HEK293 (cell line): ENCODE data around the gene SGF29.

Source experiments
- PATZ1 ChIP-seq: fragments of 450-650 bp; formaldehyde crosslinking; IDR thresholded peaks from 2 replicates; pipeline ENCODE4 v1.5.1; 2016; ENCODE audit warnings: missing biosample characterization, missing genetic modification characterization
- TRIM28 ChIP-seq: IDR thresholded peaks from 2 replicates; pipeline ENCODE4 v1.6.1; 2011; ENCODE audit warnings: low read length, control low read depth, borderline replicate concordance
- ZBTB7A ChIP-seq: fragments of 450-650 bp; formaldehyde crosslinking; IDR thresholded peaks from 2 replicates; pipeline ENCODE4 v1.5.1; 2016; ENCODE audit warnings: low read depth, missing biosample characterization, missing genetic modification characterization
- ZNF37A ChIP-seq: fragments of 450-650 bp; IDR thresholded peaks from 2 replicates; pipeline ENCODE4 v1.5.1; 2018; ENCODE audit warnings: missing biosample characterization, missing genetic modification characterization
- ZNF416 ChIP-seq: fragments of 450-650 bp; formaldehyde crosslinking; IDR thresholded peaks from 2 replicates; pipeline ENCODE4 v1.5.1; 2016; ENCODE audit warnings: missing biosample characterization, missing genetic modification characterization
- ZNF449 ChIP-seq: fragments of 450-650 bp; formaldehyde crosslinking; IDR thresholded peaks from 2 replicates; pipeline ENCODE4 v1.5.1; 2017; ENCODE audit warnings: missing biosample characterization, mild to moderate bottlenecking, missing genetic modification characterization, moderate library complexity
- TF ChIP-seq, protein P1 (sequence below): fragments of 450-650 bp; formaldehyde crosslinking; IDR thresholded peaks from 2 replicates; pipeline ENCODE4 v1.5.0; 2017; ENCODE audit warnings: missing biosample characterization, missing genetic modification characterization, borderline replicate concordance

DNA sequence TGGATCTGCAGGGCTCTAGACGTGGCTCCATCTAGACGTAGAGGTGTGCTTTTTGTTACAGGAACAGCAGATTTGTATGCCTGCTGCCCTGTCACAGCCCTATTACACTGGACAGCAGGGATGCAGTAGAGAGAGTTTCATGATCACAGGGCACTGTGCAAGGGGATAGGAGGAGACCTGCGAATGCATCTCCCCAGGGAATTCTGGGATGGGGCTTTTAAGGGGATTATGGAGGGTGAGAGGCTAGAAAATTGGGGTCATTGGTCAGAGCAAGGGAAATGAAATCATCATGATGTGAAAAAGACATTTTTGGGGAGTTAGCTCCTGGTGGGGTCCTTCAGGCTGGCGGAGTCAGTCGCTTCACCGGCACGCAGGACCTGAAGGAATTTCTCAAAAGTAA is 11.1 kb upstream of the SGF29 start:
- TF ChIP-seq PATZ1 (tag by site-specific recombination): no peak
- no peak for TF ChIP-seq ZNF416 (tag by site-specific recombination)
- no peak for TF ChIP-seq ZBTB7A
- TF ChIP-seq, protein P1, sequence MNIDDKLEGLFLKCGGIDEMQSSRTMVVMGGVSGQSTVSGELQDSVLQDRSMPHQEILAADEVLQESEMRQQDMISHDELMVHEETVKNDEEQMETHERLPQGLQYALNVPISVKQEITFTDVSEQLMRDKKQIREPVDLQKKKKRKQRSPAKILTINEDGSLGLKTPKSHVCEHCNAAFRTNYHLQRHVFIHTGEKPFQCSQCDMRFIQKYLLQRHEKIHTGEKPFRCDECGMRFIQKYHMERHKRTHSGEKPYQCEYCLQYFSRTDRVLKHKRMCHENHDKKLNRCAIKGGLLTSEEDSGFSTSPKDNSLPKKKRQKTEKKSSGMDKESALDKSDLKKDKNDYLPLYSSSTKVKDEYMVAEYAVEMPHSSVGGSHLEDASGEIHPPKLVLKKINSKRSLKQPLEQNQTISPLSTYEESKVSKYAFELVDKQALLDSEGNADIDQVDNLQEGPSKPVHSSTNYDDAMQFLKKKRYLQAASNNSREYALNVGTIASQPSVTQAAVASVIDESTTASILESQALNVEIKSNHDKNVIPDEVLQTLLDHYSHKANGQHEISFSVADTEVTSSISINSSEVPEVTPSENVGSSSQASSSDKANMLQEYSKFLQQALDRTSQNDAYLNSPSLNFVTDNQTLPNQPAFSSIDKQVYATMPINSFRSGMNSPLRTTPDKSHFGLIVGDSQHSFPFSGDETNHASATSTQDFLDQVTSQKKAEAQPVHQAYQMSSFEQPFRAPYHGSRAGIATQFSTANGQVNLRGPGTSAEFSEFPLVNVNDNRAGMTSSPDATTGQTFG (tag by site-specific recombination): no peak
- TF ChIP-seq ZNF37A (tag by site-specific recombination): no peak
- TF ChIP-seq TRIM28: no peak
- no peak for TF ChIP-seq ZNF449 (tag by site-specific recombination)
